Hepatocyte (in vitro differentiated cells): ENCODE results near the gene ZNF511.

ENCODE experiments used
- CTCF ChIP-seq: fragments of 200-600 bp; sonication (generic); IDR thresholded peaks from 2 replicates; pipeline ENCODE4 v1.5.1; 2016; ENCODE audit warnings: antibody characterized with exemption, mild to moderate bottlenecking; ENCODE audit not compliant: poor library complexity
- EZH2 ChIP-seq: fragments of 200-600 bp; sonication (generic); IDR thresholded peaks from 2 replicates; pipeline ENCODE4 v1.6.1; 2016; ENCODE audit warnings: antibody characterized with exemption, mild to moderate bottlenecking, borderline replicate concordance
- EZH2phosphoT487 ChIP-seq: fragments of 200-600 bp; sonication (generic); IDR thresholded peaks from one replicate; pipeline ENCODE4 v1.6.1; 2018; ENCODE audit warnings: antibody characterized with exemption, mild to moderate bottlenecking, low read depth, moderate library complexity; ENCODE audit not compliant: unreplicated experiment, severe bottlenecking

GRCh38 chr10:133357285-133358161 lies 48.8 kb downstream of the ZNF511 start, which contains the start of gene FUOM:
- TF ChIP-seq CTCF (no peak), EZH2 (no peak), EZH2phosphoT487 (no peak)
